Sigmoid colon (tissue), 4 donors: ENCODE measurements around the gene ATP23.

Experiments
- CTCF ChIP-seq, 4 experiments: fragments of 450-650 bp in 3 of 4; fragments of 200-600 bp in 1 of 4; IDR thresholded peaks; one replicate each; pipeline ENCODE4 v1.5.1; 2016 to 2019; ENCODE audit warnings: antibody characterized with exemption in 4 of 4, mild to moderate bottlenecking in 3 of 4, moderate library complexity in 2 of 4
- EP300 ChIP-seq, 4 donors: sonication (generic); formaldehyde crosslinking; IDR thresholded peaks; one replicate each; pipeline ENCODE4 v1.6.1; 2017; ENCODE audit warnings: antibody characterized with exemption in 4 of 4
- POLR2A ChIP-seq, 2 donors: fragments of 450-650 bp; IDR thresholded peaks; one replicate each; pipeline ENCODE4 v1.6.1; 2016; ENCODE audit warnings: antibody characterized with exemption in 2 of 2, mild to moderate bottlenecking in 2 of 2, moderate library complexity in 2 of 2
- POLR2AphosphoS5 ChIP-seq, 4 donors: sonication (generic); formaldehyde crosslinking; IDR thresholded peaks; one replicate each; pipeline ENCODE4 v1.6.1; 2017; ENCODE audit warnings: antibody characterized with exemption in 4 of 4

- no peak for TF ChIP-seq EP300 (IDR thresholded peaks at IDR 0.05)
- TF ChIP-seq CTCF (IDR thresholded peaks at IDR 0.05), result no peak
- no peak for TF ChIP-seq POLR2AphosphoS5 (IDR thresholded peaks at IDR 0.05)
- TF ChIP-seq POLR2A (IDR thresholded peaks at IDR 0.05), result no peak
Measured at GRCh38 chr12:57998251-57998650, 56.9 kb downstream of the ATP23 start.
